ENCODE results near the gene ZC3H12A. TPM values are rescaled to one million over a fixed set of nuclear protein-coding genes. Genes with fewer than 3 reads are reported as not detected.

ZC3H12A gene
- total and polyA plus RNA-seq, 2 of the 4 experiments (the other 2 are of a cell fraction) = 3.8 to 14.2 TPM

DNA sequence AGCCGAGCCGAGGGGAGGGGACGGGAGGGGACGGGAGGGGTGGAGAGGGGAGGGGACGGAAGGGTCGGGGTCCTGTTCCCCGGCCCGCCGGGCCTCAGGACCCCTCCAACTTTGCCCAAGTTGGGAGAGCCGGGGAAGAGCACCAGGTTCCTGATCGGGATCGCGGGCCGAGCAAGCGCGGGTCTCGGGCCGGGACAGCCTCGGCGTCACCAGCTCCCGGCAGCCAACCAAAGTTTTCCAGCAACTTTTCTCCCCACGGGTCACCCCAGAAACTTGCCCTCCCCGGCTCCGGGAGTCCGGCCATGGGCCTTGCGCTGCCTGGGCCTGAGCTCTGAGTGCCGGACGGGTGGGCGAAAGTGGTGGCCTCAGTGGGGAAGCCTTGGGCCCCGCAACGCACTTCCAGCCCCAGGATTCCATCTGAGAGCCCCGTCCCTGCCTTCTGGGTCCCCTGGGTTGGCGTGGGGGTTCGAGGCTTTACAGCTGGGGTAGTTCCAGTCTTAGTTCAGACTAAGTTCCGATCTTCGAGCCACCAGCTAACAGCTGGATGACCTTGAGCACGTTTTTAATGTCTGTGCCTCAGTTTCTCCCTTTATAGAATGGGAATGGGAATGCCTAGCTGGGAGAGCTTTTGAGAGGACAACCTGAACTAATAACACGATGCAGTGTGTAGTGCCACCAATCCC, 458 bp downstream of the ZC3H12A start:
- Histone ChIP-seq H2BK20ac (ENCODE audit: low read depth, low read length) (no peak overlapping the region), H2AK5ac (ENCODE audit: low read depth, low read length) (peak overlapping the region; percentile 92), H3K79me1 (ENCODE audit: low read depth in 1 of 2, low read length in 2 of 2) (peaks cover 12 to 66% of the 10 kb centered on the region in 2 experiments; a peak in 3 of 4 replicates), H3K27me3 (ENCODE audit: control insufficient read depth, insufficient read depth, low read length) (no peaks in the 10 kb centered on the region), H3K14ac (replicated peaks; ENCODE audit: low read depth, low read length) (peak overlapping the region; percentile 97), H3K4ac (ENCODE audit: low read depth, low read length) (peak overlapping the region; percentile 77), H2BK15ac (ENCODE audit: low read depth, low read length) (peak overlapping the region; percentile 31; the same call in 1 of the 3 replicates), H3K9me1 (ENCODE audit: insufficient read depth, low read length) (peaks cover 30% of the 10 kb centered on the region), H3K9me3 (ENCODE audit: control insufficient read depth, insufficient read depth, low read length) (no peaks in the 10 kb centered on the region), H3K4me3 (ENCODE audit: insufficient read depth, low read depth, low read length) (peak overlapping the region; percentile 95), H4K8ac (ENCODE audit: low read depth in 2 of 2, low read length in 2 of 2) (peak overlapping the region in 1 of 2 experiments; percentile 56; a peak in 1 of 4 replicates), H3K27ac (ENCODE audit: insufficient read depth, low read length) (peak overlapping the region; percentile 78), H3K4me1 (ENCODE audit: control insufficient read depth, insufficient read depth, low read length) (peaks cover 57% of the 10 kb centered on the region), H2BK120ac (ENCODE audit: low read depth, low read length) (peak overlapping the region; percentile 50), H3K56ac (ENCODE audit: extremely low read depth, insufficient read depth, low read length) (peak overlapping the region; percentile 46), H2BK5ac (ENCODE audit: low read depth, low read length, poor library complexity, severe bottlenecking) (peak overlapping the region; percentile 97), H2AFZ (replicated peaks; ENCODE audit: low read length, poor library complexity) (peak overlapping the region; percentile 77), H4K91ac (ENCODE audit: insufficient read depth, low read depth, low read length) (peak overlapping the region; percentile 64), H2AK9ac (replicated peaks; ENCODE audit: low read depth, low read length, poor library complexity) (peak overlapping the region; percentile 97), H3K36me3 (ENCODE audit: control insufficient read depth, insufficient read depth, low read length) (peaks cover 19% of the 10 kb centered on the region), H3K18ac (ENCODE audit: low read depth, low read length) (peak overlapping the region; percentile 32), H4K20me1 (ENCODE audit: insufficient read depth, low read length) (peaks cover 15% of the 10 kb centered on the region), H3K4me2 (ENCODE audit: low read depth, low read length) (peak overlapping the region; percentile 96), H3K9ac (ENCODE audit: low read depth, low read length) (peak overlapping the region; percentile 87), H3K23ac (ENCODE audit: low read depth, low read length) (peak overlapping the region; percentile 98), H4K5ac (ENCODE audit: low read depth, low read length) (peak overlapping the region; percentile 50)
- BruUV-seq (replicated peaks) = no TSS peak
- WGBS, 2 experiments (ENCODE audit: extremely low coverage in 2 of 2, insufficient read length in 1 of 2) = 11% methylated on average over 7 of the region's 38 CpGs; no CpG with 5 or more reads in 1 of the 2 experiments
- intact Hi-C loops (cut with micrococcal nuclease) = loop anchor here (5.0 kb wide), 2 partner anchors 207 to 217 kb away; partner anchors contain the start of gene CDCA8
- DNase-seq = no peak
- CTCF ChIA-PET = interaction anchor here (0.6 to 1.8 kb wide), 2 partner anchors 12 to 207 kb away, joined by 3 to 15 read pairs; no protein-coding TSS in a partner anchor
- dilution Hi-C loops (cut with HindIII; ENCODE audit: low sequenced_read_pairs, unreplicated experiment) = no loop called here
- peak; percentile 4 for ATAC-seq (ENCODE audit: low read depth)
- in situ Hi-C loops (cut with MboI; ENCODE audit: low sequenced_read_pairs) = no loop called here
- POLR2A ChIA-PET (ENCODE audit: unreplicated experiment) = no interaction called here
- TF ChIP-seq POLR2A (IDR thresholded peaks at IDR 0.05; ENCODE audit: low read depth, low read length) (peak; percentile 3; the same call in 1 of the 2 replicates), ELK1 (IDR thresholded peaks at IDR 0.05; ENCODE audit: borderline replicate concordance, low read depth, low read length) (no peak), MAFK (IDR thresholded peaks at IDR 0.05; ENCODE audit: low read depth, low read length) (no peak), NFE2L2 (IDR thresholded peaks at IDR 0.05; ENCODE audit: low read depth, low read length) (no peak)

Data from IMR-90 (cell line).